T47D (cell line): ENCODE data around the gene MAPKAP1.

Source experiments
- DNase-seq, 2 experiments: peaks; one replicate each; pipeline versions ENCODE4 v3.0.0 to v3.0.0-alpha.2; 2011 to 2012; ENCODE audit warnings: low read depth in 1 of 2, low spot score in 1 of 2
- JUND ChIP-seq: IDR thresholded peaks from 2 replicates; pipeline ENCODE4 v1.6.1; 2012; ENCODE audit warnings: low read depth
- in situ Hi-C: cut with HindIII; loops from 2 replicates; pipeline ENCODE4 v1.10.0; 2016; ENCODE audit warnings: low sequenced_read_pairs, low pct_unique_long_range_greater_than_20kb

MAPKAP1 gene

DNA sequence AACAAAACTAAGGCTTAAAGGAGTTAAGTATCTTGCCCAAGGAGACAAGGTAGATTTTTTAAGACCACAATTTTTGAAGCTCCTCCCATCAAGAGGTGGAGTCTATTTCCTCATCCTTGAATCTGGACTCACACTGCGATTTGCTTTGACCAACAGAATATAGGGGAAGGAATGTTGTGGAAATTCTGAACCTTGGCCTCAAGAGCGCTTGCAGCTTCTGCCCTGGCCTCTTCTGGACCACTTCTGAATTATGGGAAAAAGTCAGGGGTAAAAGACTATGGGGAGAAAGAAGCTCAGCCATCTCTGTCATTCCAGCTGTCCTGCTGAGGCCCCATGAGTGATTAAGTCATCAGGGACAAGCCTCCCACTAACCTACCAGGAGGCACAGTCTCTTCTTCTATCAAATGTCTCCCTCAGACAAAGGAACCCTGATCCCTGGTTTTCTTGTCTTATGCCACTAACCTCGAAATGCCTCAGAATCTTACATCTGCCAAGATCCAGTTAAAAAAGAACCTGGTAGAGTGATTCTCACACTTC is 25.9 kb downstream of the MAPKAP1 start:
- no peak for TF ChIP-seq JUND
- in situ Hi-C loops, result no loop called here

DNA sequence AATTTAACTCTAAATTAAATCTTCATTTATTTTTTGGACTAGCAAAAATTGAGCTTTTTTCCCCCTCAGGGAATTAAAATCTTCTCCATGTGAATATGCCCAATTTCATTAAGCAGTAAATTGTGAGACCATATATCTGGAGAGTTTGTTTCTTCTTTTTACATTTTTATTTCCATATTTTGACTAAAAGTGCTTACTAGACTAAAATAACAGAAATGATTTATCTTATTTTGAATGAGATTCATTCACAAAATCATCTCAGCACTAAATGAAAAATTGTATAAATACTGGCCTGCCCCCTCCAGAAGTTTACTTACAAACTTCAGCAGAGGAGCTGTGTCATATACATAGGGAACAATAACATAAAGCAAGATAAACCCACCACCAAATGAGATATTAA is 26.6 kb downstream of the MAPKAP1 start:
- no peak for TF ChIP-seq JUND
- in situ Hi-C loops, result no loop called here
- no peak for DNase-seq

More for the DNA sequence above, 25.9 kb downstream of the MAPKAP1 start:
- DNase-seq, result peak in 1 of 2 experiments; percentile 5

DNA sequence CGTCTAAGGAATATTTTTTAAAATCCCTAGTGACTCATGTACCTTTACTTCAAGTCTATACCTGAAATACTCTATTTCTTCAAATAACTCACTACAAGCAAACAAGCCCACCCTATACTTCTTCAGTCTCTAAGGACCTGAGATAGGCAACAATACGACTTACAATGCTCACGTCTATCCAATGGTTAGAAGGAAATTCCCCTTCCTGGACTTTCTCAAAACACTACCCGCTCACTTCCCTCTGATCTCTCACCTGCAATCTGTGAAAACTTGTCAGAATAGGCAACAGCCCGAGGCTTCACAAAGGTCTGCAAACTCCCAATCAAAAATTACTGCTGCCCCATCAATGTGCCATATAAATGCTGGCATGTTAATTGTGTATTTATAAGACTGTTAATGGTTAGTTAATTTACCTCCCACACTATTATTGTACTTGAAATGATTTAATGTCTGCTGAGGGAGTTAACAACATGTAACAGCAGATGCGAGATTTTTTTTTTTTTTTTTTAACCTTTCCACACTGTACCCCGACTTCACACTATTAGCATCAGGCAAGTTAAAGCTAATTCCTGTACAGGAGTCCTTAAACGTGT is 27.3 kb downstream of the MAPKAP1 start:
- in situ Hi-C loops, result no loop called here
- DNase-seq, result no peak
- TF ChIP-seq JUND, result no peak

DNA sequence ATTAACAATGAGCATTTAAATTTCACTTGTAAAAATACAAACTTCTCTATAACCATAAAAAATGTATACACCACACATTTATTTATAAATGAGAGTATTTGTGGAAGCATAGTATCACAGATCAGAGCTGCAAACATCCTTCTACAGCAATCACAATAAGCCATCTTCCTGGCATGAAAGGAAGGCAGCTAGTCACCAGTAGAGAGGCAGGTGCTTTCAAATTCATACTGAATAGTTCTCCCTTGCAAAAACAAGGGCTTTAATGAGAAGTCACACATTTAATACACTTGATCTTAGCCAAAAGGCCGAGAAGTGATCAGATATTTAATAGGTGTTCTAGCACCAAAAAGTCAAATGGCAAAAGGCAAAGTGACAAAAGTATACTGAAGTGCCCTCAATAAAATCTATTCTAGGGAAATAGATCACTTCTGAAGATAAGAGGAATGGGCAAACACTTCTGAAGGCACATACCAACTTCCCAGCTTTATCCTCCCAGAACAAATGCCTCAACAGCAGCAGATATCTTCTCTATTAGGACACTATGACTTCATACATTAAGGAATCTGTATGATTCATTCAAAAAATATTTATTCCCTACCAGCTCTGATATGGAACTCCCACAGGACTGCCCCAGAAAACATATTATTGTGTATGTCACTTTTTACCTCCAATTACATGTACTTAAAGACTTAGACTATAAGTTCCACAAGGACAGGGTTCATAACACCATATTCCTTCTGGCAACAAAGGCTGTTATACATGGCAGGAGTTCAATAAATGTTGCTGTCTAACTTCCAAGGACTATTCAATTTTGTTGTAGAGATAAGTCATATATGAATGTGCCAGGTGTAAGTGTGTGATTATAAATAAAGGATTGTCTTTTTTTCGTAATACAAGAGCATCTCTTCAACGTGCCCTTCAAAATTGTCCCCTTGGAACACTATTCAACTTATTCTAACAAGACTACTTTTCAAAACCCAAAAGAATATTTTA is 31.7 kb downstream of the MAPKAP1 start:
- TF ChIP-seq JUND, result peak; percentile 47; the same call in 1 of the 2 replicates
- DNase-seq, result peak in 1 of 2 experiments; percentile 40
- in situ Hi-C loops, result no loop called here

DNA sequence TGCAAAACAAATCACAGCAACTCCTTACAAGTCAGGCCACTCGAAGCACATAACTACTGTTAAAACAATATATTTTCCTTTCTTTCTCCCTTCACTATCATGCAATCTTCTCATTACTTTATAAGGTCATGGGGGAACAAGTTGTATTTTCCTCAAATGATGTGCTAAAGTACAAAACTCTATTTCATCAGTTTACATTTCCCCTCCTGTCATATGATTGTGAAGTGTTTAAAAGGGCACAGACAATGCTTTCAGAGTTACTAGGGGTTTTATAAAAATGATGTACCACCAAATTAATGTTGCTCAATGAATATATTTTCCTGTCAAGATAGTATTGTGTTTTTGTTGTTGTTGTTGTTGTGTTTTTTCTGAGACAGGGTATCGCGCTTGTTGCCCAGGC is 34.1 kb downstream of the MAPKAP1 start:
- no peak for DNase-seq
- in situ Hi-C loops, result no loop called here
- no peak for TF ChIP-seq JUND

DNA sequence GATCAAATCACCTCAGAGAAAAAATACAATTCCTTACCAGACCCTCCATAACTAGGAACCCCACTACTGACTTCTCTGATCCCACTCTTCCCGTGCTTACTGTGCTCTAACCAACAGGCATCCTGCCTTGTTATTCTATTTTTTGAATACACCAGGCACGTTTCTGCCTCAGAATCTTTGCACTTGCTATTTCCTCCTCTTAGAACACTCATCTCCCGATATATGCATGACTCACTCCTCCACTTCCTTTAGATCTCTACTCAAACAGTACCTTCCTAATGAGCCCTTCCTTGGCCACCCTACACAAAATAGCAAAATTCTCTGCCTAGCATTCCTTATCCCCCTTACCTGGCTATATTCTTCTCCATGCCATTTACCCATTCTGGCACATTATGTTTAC is 43.9 kb downstream of the MAPKAP1 start:
- in situ Hi-C loops, result no loop called here
- TF ChIP-seq JUND, result no peak
- no peak for DNase-seq

DNA sequence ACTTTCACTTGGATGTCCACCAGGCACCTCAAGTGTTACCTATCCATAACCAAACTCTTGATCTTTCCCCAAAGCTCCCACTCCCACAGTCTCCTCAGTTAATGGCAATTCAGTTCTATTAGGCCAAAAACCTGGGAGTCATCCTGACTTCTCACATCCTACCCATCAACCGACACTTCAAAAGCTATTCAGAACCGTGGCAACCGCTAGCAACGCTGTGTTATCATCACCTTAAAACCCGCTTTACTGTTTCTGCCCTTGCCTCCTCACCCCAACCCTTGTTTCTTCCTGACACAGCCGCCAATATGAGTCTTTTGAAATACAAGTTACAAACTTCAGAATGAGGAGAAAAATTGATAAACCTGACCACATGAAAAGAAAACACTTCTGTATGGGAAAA is 46.5 kb downstream of the MAPKAP1 start:
- no peak for TF ChIP-seq JUND
- in situ Hi-C loops, result no loop called here
- DNase-seq, result no peak

DNA sequence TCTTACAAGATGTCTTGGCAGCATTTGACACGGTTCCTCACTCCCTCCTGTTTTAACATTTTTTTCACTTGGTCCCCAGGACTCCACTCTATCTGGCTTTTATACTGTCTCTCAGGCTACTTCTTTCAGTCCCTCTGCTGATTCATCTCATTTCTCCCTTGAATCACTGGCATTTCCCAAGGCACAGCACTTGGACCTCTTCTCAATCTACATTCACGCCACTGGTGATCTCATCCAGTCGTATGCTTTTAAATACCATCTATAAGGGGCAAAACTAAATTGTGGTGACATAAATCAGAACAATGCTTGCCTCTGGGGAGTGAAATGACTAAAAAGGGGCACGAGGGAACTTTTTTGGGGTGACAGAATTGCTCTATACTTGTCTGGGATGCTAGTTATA is 47.1 kb downstream of the MAPKAP1 start:
- in situ Hi-C loops, result no loop called here

DNA sequence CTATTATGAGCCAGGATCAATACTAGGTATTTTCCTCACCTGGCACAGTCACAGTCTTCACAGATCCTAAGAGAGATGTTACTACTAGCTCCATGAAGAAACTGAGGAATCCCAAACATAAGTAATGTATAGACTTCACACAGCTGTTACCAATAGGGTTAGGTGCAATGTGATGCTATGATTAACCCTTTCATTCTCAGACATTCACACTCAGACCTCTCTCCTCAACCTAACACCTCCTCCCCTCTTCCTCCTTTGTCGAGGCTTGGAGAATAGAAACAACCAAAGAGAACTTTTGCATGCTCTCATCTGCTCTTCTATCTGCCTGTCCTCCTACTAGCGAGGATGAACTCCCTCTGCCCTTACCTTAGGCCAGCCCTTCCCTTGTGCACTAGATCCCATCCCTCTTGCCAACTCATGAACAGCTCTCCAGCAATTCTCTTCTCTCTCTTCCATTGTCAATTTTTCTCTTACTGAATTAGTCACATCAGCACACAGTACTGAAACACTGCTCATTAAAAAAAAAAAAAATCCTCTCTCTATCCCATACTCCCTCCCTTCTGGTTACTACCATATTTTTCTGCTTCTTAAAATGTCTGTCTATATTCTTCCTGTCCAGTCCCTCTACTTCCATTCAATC is 47.7 kb downstream of the MAPKAP1 start:
- in situ Hi-C loops, result no loop called here
- no peak for DNase-seq
- no peak for TF ChIP-seq JUND

More for the DNA sequence above, 47.1 kb downstream of the MAPKAP1 start:
- TF ChIP-seq JUND, result no peak
- no peak for DNase-seq

DNA sequence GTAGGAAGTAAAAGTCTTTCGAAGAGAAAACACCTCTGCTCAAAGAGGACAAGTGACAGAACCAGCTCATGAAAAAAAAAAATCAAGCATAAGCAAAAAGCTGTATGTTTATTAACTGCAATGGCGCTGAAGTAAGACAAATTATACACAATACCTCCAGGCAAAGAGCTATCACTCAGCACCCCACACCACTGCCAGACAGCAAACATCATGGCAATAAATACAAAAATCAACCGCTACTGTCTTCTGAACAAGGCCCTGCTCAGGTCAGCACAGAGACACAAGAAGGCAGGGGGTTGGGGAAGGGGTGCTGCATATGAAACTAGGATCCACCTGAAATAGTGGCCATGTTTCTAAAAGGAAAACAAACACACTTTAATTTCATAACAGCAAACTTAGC is 50.4 kb downstream of the MAPKAP1 start:
- TF ChIP-seq JUND, result no peak
- in situ Hi-C loops, result no loop called here
- no peak for DNase-seq

DNA sequence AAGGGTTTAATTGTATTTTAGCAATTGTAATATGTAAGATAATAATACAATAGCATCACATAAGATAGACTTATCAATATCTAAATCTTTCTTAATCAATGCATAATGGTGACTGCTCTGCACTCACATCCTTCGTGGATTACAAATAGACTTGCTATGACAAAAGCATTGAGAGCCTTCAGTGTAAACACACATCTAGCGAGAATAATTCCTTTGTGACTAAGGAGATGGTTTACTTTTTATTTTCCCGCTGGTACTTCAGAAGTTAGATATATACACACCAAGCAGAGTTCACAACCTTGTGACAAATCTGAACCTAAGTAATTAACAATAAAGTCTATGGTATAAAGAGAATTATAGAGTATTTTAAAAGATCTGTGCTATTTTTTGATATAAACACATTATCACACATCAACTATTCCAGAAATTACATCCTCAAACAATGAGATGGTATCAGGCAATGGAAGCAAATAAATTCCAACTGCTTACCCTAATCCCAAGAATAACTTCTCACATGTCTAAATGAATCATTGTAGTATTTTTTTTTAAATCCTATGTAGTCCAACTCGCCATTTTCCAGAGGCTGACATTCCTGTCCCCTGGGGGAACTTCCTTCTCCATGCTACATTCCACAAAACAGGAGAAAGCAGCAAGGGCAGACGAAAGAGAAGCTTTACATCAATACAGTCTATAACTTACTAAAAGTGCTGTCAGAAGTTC is 51.2 kb downstream of the MAPKAP1 start:
- in situ Hi-C loops, result no loop called here
- DNase-seq, result peak in 1 of 2 experiments; percentile 23
- no peak for TF ChIP-seq JUND

DNA sequence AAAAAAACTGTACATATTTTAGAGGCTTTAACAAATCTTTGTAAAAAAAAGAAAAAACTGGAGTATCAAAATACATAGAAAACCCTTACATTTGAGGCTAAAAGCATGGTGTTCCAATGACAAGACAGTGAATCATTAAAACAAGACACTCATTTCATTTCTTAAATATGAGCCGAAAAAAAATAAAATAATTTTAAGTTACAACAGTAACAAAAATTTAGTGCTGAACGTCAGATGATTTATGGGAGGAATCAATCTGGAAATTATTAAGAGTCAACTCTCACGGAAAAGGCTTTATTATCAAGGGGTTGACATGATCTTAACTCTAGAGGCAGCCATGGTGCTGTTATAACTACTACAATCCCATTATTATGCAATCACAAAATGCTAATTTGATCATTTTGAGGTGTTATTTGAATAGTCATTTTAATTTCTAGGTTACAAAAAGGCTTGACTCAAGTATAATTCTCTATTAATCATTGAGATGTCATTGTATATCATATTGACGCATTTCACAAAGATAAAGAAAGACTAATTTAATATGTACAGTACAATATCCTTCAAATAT is 51.9 kb downstream of the MAPKAP1 start:
- in situ Hi-C loops, result no loop called here
- no peak for TF ChIP-seq JUND
- no peak for DNase-seq
